Fibroblast of skin of scalp (primary cell): ENCODE data around the gene KLHL15.

Experiments
- DNase-seq: peaks from one replicate; pipeline ENCODE4 v3.0.0-alpha.2; 2013

KLHL15 gene

GRCh38 chrX:23945206-23945605, 81.8 kb downstream of the KLHL15 start:
- DNase-seq: peak; percentile 44

- DNase-seq: no peak
These were observed 82.8 kb downstream of the KLHL15 start for GRCh38 chrX:23944234-23944633.

- DNase-seq: no peak
These were observed 87.8 kb downstream of the KLHL15 start for GRCh38 chrX:23939203-23939602.

- peak; percentile 23 for DNase-seq
These were observed 88.3 kb downstream of the KLHL15 start for GRCh38 chrX:23938690-23939089.

GRCh38 chrX:23937100-23937499, 89.9 kb downstream of the KLHL15 start:
- peak; percentile 49 for DNase-seq

- DNase-seq: no peak
These were observed 90.8 kb downstream of the KLHL15 start for GRCh38 chrX:23936180-23936579.

GRCh38 chrX:23935106-23935505, 91.9 kb downstream of the KLHL15 start:
- peak; percentile 22 for DNase-seq
